CD14-positive monocyte (primary cell): ENCODE results near the gene PNPLA7. TPM values are rescaled to one million over a fixed set of nuclear protein-coding genes. Genes with fewer than 3 reads are reported as not detected.
"Not testable (repeated sequence)": the region's sequence is repeated elsewhere in the genome, so short reads cannot be mapped to it uniquely, and the experiment has no call there.

Experiments
- DNase-seq, 3 donors: peaks; one replicate each; pipeline ENCODE4 v3.0.0-alpha.2; 2011 to 2022
- H2AFZ ChIP-seq: 2 replicates; pipeline ENCODE4 v1.6.0; 2012; ENCODE audit warnings: mild to moderate bottlenecking, low read depth, low read length, inconsistent platforms; ENCODE audit not compliant: insufficient read depth, poor library complexity, severe bottlenecking
- H3K27ac ChIP-seq, 2 donors: 1 replicate in 1 of 2; 2 replicates in 1 of 2; pipeline ENCODE4 v1.5.1; 2012 to 2013; ENCODE audit warnings: low read length in 2 of 2, control low read depth in 1 of 2, inconsistent platforms in 1 of 2, low read depth in 1 of 2, mild to moderate bottlenecking in 1 of 2
- H3K27me3 ChIP-seq, 2 donors: one replicate each; pipeline versions ENCODE4 v1.6.0 to v1.6.1; 2011 to 2013; ENCODE audit warnings: low read length in 2 of 2; ENCODE audit not compliant: control insufficient read depth in 2 of 2, insufficient read depth in 2 of 2
- H3K36me3 ChIP-seq, 2 donors: replicated peaks in 1 of 2; 1 replicate in 1 of 2; 2 replicates in 1 of 2; pipeline versions ENCODE4 v1.5.1 to v1.6.1; 2012 to 2013; ENCODE audit warnings: low read length in 2 of 2, control low read depth in 1 of 2, inconsistent platforms in 1 of 2, mild to moderate bottlenecking in 1 of 2; ENCODE audit not compliant: insufficient read depth in 2 of 2, control insufficient read depth in 1 of 2
- H3K4me1 ChIP-seq, 2 donors: 1 replicate in 1 of 2; 2 replicates in 1 of 2; pipeline versions ENCODE4 v1.5.1 to v1.6.1; 2012 to 2013; ENCODE audit warnings: low read length in 2 of 2, control low read depth in 1 of 2, inconsistent platforms in 1 of 2, mild to moderate bottlenecking in 1 of 2, moderate library complexity in 1 of 2; ENCODE audit not compliant: insufficient read depth in 2 of 2, control insufficient read depth in 1 of 2
- H3K4me2 ChIP-seq: replicated peaks from 2 replicates; pipeline ENCODE3; 2012; ENCODE audit warnings: low read length, moderate library complexity, mild to moderate bottlenecking; ENCODE audit not compliant: poor library complexity, severe bottlenecking; ENCODE audit errors: extremely low read depth
- H3K4me3 ChIP-seq, 3 experiments: fragments of 200-600 bp in 1 of 3; sonication (generic) in 1 of 3; replicated peaks in 1 of 3; 1 replicate in 2 of 3; 2 replicates in 1 of 3; pipeline ENCODE4 v1.5.1; 2011 to 2013; ENCODE audit warnings: low read length in 3 of 3, mild to moderate bottlenecking in 3 of 3, control low read depth in 2 of 3, low read depth in 2 of 3, inconsistent platforms in 1 of 3, moderate library complexity in 1 of 3
- H3K79me2 ChIP-seq: 2 replicates; pipeline ENCODE4 v1.6.0; 2012; ENCODE audit warnings: mild to moderate bottlenecking, control low read depth, inconsistent platforms, low read length, moderate library complexity; ENCODE audit not compliant: insufficient read depth
- H3K9ac ChIP-seq: 2 replicates; pipeline ENCODE4 v1.6.0; 2017; ENCODE audit warnings: low read length, mild to moderate bottlenecking; ENCODE audit not compliant: insufficient read depth, poor library complexity, severe bottlenecking
- H3K9me3 ChIP-seq, 2 donors: replicated peaks in 1 of 2; 1 replicate in 1 of 2; 2 replicates in 1 of 2; pipeline versions ENCODE4 v1.5.1 to v1.6.1; 2012 to 2013; ENCODE audit warnings: low read length in 2 of 2, control low read depth in 1 of 2; ENCODE audit not compliant: control insufficient read depth in 1 of 2, insufficient read depth in 1 of 2
- H4K20me1 ChIP-seq: 2 replicates; pipeline ENCODE4 v1.6.0; 2012; ENCODE audit warnings: mild to moderate bottlenecking, low read length, control low read depth, moderate library complexity; ENCODE audit not compliant: insufficient read depth
- H3K27ac Mint-ChIP-seq, 7 donors: one replicate each; pipeline ENCODE4 v1.8.0; 2020; ENCODE audit warnings: mild to moderate bottlenecking in 7 of 7, mixed read lengths in 7 of 7, moderate library complexity in 6 of 7, inconsistent platforms in 2 of 7
- H3K27me3 Mint-ChIP-seq, 3 donors: one replicate each; pipeline ENCODE4 v1.8.0; 2021 to 2022; ENCODE audit warnings: low read depth in 3 of 3, mild to moderate bottlenecking in 3 of 3, mixed read lengths in 3 of 3, moderate library complexity in 3 of 3, inconsistent platforms in 1 of 3
- H3K36me3 Mint-ChIP-seq, 2 donors: one replicate each; pipeline ENCODE4 v1.8.0; 2020; ENCODE audit warnings: mixed read lengths in 2 of 2, inconsistent platforms in 1 of 2, mild to moderate bottlenecking in 1 of 2
- H3K4me1 Mint-ChIP-seq: one replicate; pipeline ENCODE4 v1.8.0; 2020; ENCODE audit warnings: mild to moderate bottlenecking, mixed read lengths
- H3K4me3 Mint-ChIP-seq, 2 donors: one replicate each; pipeline ENCODE4 v1.8.0; 2020; ENCODE audit warnings: mild to moderate bottlenecking in 2 of 2, mixed read lengths in 2 of 2, moderate library complexity in 1 of 2
- H3K9me3 Mint-ChIP-seq, 7 donors: one replicate each; pipeline ENCODE4 v1.8.0; 2020 to 2022; ENCODE audit warnings: mixed read lengths in 7 of 7, mild to moderate bottlenecking in 6 of 7, moderate library complexity in 6 of 7, inconsistent platforms in 2 of 7
- WGBS: methylation state at CpG from one replicate; pipeline ENCODE4 v1.1.5; 2013; ENCODE audit warnings: missing lambda C conversion rate; ENCODE audit not compliant: insufficient coverage; 5-methylcytosine and 5-hydroxymethylcytosine counted together
- intact Hi-C, 2 donors: fragments of 100-400 bp; cut with micrococcal nuclease; formaldehyde crosslinking; loops; one replicate each; pipeline versions ENCODE4 v1.15.0 to v1.15.1; 2023
- polyA plus RNA-seq, 3 donors: library from polyadenylated mRNA; depleted of rRNA in 1 of 3; unstranded in 2 of 3; stranded (reverse) in 1 of 3; fragments of 300-500 nt in 2 of 3; fragments of >200 nt in 1 of 3; fragmentation: Illumina TruSeq in 2 of 3; gene quantifications; 1 replicate in 2 of 3; 2 replicates in 1 of 3; pipeline ENCODE4 v1.2.3, GENCODE V29; 2012 to 2021
- TF ChIP-seq, protein P1 (sequence below): fragments of 200-600 bp; IDR thresholded peaks from one replicate; pipeline ENCODE4 v1.8.0; 2022; ENCODE audit warnings: antibody characterized with exemption, mild to moderate bottlenecking

Gene PNPLA7
- polyA plus RNA-seq, 3 donors: 0.10 to 1.1 (median 0.14) TPM

DNA sequence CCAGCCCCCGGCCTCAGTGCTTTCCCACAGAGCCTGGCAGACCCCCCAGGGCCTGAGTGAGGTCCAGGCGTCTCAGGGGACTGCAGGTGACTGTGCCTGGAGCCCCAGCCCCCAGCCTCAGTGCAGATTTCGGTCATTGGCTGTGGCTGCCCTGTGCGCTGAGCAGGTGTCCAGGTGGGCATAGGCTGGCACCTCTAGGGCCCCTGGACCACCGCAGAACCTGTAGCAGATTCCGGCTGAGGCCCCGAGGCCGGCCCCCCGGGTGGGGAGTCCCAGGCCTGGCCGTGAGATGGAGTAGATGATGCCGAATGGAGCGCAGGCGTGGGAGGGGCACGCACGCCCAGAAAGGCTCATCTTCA is 139.3 kb downstream of the PNPLA7 start:
- Mint-ChIP-seq H3K4me3 (no peak overlapping the region), H3K36me3 (peaks cover 7% of the 10 kb centered on the region in 2 donors), H3K27me3 (peaks cover 28 to 66% (median 41%) of the 10 kb centered on the region in 3 donors), H3K4me1 (peaks cover 18% of the 10 kb centered on the region), H3K27ac (no peak overlapping the region), H3K9me3 (peaks cover 0 to 4% (median 0%) of the 10 kb centered on the region in 7 donors)
- TF ChIP-seq, protein P1, sequence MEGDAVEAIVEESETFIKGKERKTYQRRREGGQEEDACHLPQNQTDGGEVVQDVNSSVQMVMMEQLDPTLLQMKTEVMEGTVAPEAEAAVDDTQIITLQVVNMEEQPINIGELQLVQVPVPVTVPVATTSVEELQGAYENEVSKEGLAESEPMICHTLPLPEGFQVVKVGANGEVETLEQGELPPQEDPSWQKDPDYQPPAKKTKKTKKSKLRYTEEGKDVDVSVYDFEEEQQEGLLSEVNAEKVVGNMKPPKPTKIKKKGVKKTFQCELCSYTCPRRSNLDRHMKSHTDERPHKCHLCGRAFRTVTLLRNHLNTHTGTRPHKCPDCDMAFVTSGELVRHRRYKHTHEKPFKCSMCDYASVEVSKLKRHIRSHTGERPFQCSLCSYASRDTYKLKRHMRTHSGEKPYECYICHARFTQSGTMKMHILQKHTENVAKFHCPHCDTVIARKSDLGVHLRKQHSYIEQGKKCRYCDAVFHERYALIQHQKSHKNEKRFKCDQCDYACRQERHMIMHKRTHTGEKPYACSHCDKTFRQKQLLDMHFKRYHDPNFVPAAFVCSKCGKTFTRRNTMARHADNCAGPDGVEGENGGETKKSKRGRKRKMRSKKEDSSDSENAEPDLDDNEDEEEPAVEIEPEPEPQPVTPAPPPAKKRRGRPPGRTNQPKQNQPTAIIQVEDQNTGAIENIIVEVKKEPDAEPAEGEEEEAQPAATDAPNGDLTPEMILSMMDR: no peak
- Histone ChIP-seq H3K9me3 (no peaks in the 10 kb centered on the region), H3K4me3 (no peak overlapping the region), H3K27ac (no peak overlapping the region), H4K20me1 (peaks cover 53% of the 10 kb centered on the region), H3K9ac (peak overlapping the region; percentile 21), H3K79me2 (peaks cover 5% of the 10 kb centered on the region), H2AFZ (no peak overlapping the region), H3K27me3 (peaks cover 9 to 39% of the 10 kb centered on the region in 2 donors), H3K4me1 (peaks cover 22 to 24% of the 10 kb centered on the region in 2 donors), H3K36me3 (no peaks in the 10 kb centered on the region), H3K4me2 (no peak overlapping the region)
- intact Hi-C loops: no loop called here
- WGBS: 86% methylated on average over 10 of the region's 15 CpGs
- no peak for DNase-seq

DNA sequence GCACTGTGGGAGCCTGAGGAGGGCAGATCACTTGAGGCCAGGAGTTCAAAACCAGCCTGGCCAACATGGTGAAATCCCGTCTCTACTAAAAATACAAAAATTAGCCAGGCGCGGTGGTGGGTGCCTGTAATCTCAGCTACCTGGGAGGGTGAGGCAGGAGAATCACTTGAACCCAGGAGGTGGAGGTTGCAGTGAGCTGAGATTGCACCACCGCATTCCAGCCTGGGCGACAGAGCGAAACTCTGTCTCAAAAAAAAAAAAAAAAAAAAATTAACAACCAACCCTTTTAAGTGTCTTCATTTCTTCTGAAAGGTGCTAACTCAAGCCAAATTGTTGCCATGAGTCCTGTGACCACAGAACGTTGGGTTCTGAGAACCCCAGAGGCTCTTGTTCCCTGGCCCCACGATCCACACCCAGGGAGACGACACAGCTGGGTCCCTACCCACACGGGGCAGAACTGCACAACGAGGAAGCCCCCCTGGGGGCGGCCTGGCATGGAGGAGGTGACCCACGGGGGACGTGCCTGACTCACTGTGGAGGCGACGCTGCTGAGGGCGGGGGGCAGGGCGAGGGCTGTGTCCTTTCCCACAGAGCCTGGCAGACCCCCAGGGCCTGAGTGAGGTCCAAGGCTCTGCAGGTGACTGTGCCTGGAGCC is 139.8 kb downstream of the PNPLA7 start:
- Mint-ChIP-seq H3K4me3 (peak overlapping the region in 1 of 2 donors; percentile 51), H3K27me3 (peaks cover 33 to 71% (median 44%) of the 10 kb centered on the region in 3 donors), H3K4me1 (peaks cover 21% of the 10 kb centered on the region)
- intact Hi-C loops, H3K4me3 ChIP-seq, H3K9ac ChIP-seq, H3K36me3 ChIP-seq, DNase-seq, H3K27ac ChIP-seq, H3K9me3 ChIP-seq, H2AFZ ChIP-seq, H3K9me3 Mint-ChIP-seq, H3K4me2 ChIP-seq, H3K36me3 Mint-ChIP-seq, H3K27ac Mint-ChIP-seq, H3K79me2 ChIP-seq: not testable (repeated sequence)
- 57% methylated on average over 12 of the region's 18 CpGs for WGBS
- Histone ChIP-seq H4K20me1 (peaks cover 52% of the 10 kb centered on the region), H3K27me3 (peaks cover 9 to 39% of the 10 kb centered on the region in 2 donors), H3K4me1 (peaks cover 22 to 24% of the 10 kb centered on the region in 2 donors)

Other genes with a start within 250 kb of the PNPLA7 start
- 10 to 100 TPM in 1 of 3 donors, not detected in 2; 15.4 TPM for gene NRARP, start 248.1 kb downstream of the PNPLA7 start, polyA plus RNA-seq
- 10 to 100 TPM in 1 of 3 donors, 1 to 10 TPM in 2; 2.0 to 10.8 (median 3.0) TPM for gene EXD3, start 127.2 kb downstream of the PNPLA7 start, polyA plus RNA-seq
- 1 to 10 TPM; 1.3 to 9.4 (median 1.6) TPM for gene NOXA1, start 127.0 kb downstream of the PNPLA7 start, polyA plus RNA-seq
- gene ENTPD8, start 109.0 kb downstream of the PNPLA7 start, polyA plus RNA-seq: not detected
- gene NSMF, start 91.1 kb downstream of the PNPLA7 start, polyA plus RNA-seq: 10 to 100 TPM in 1 of 3 donors, 1 to 10 TPM in 2; 4.6 to 68.4 (median 5.3) TPM
- 10 to 100 TPM; 17.3 to 49.4 (median 33.2) TPM for gene MRPL41, start 1.5 kb upstream of the PNPLA7 start, polyA plus RNA-seq
- gene DPH7, start 28.5 kb upstream of the PNPLA7 start, polyA plus RNA-seq: 10 to 100 TPM; 13.1 to 45.6 (median 14.2) TPM
- 10 to 100 TPM in 1 of 3 donors, 1 to 10 TPM in 2; 1.9 to 12.4 (median 4.5) TPM for gene ZMYND19, start 40.1 kb upstream of the PNPLA7 start, polyA plus RNA-seq
- 100 to 1,000 TPM in 1 of 3 donors, 10 to 100 TPM in 2; 83.2 to 454 (median 87.6) TPM for gene ARRDC1, start 55.3 kb upstream of the PNPLA7 start, polyA plus RNA-seq
- 10 to 100 TPM; 10.1 to 46.5 (median 15.0) TPM for gene EHMT1, start 68.6 kb upstream of the PNPLA7 start, polyA plus RNA-seq